HG03520 (cell line): ENCODE measurements around the gene KRTAP1-1.
"Not testable (repeated sequence)": the region's sequence is repeated elsewhere in the genome, so short reads cannot be mapped to it uniquely, and the experiment has no call there.

Experiments used
- ATAC-seq: cut with Tn5 transposase; IDR thresholded peaks from one replicate; pipeline ENCODE4 v1.9.1; 2021; ENCODE audit warnings: mild to moderate bottlenecking, moderate library complexity; ENCODE audit not compliant: unreplicated experiment

KRTAP1-1 gene

GRCh38 chr17:41013181-41013580 is 28.1 kb downstream of the KRTAP1-1 start:
- no peak for ATAC-seq

- no peak for ATAC-seq
These were observed 28.7 kb downstream of the KRTAP1-1 start for GRCh38 chr17:41012326-41013120.

- ATAC-seq: no peak
These were observed 30.8 kb downstream of the KRTAP1-1 start for GRCh38 chr17:41010441-41010840.

- ATAC-seq: no peak
These were observed 31.3 kb downstream of the KRTAP1-1 start for GRCh38 chr17:41009936-41010335.

GRCh38 chr17:41009301-41009760 is 31.9 kb downstream of the KRTAP1-1 start:
- ATAC-seq: no peak

GRCh38 chr17:41008811-41009210 is 32.4 kb downstream of the KRTAP1-1 start, which contains the start of gene KRTAP3-1:
TSS of gene KRTAP3-1 (minus strand) at chr17:41009128. CDS start at chr17:41009074, 54 bp downstream.
- no peak for ATAC-seq

GRCh38 chr17:41004397-41004796 is 36.9 kb downstream of the KRTAP1-1 start:
- ATAC-seq: no peak

GRCh38 chr17:41003926-41004325 is 37.3 kb downstream of the KRTAP1-1 start:
- no peak for ATAC-seq

- no peak for ATAC-seq
These were observed 38.4 kb downstream of the KRTAP1-1 start for GRCh38 chr17:41002814-41003213.

GRCh38 chr17:41001795-41002194 is 39.5 kb downstream of the KRTAP1-1 start:
- ATAC-seq: no peak

GRCh38 chr17:40999563-40999962 is 41.7 kb downstream of the KRTAP1-1 start, which contains the start of gene KRTAP3-2:
TSS of gene KRTAP3-2 (minus strand) at chr17:40999906. CDS start at chr17:40999853, 53 bp downstream.
- not testable (repeated sequence) for ATAC-seq

GRCh38 chr17:40997361-40997760 is 43.9 kb downstream of the KRTAP1-1 start:
- ATAC-seq: no peak

GRCh38 chr17:40996829-40997228 is 44.4 kb downstream of the KRTAP1-1 start:
- no peak for ATAC-seq

GRCh38 chr17:40995116-40995515 is 46.1 kb downstream of the KRTAP1-1 start:
- no peak for ATAC-seq

GRCh38 chr17:40993839-40994238 is 47.4 kb downstream of the KRTAP1-1 start, which contains the start of gene KRTAP3-3:
TSS of gene KRTAP3-3 (minus strand) at chr17:40994164. CDS start at chr17:40994097, 67 bp downstream.
- no peak for ATAC-seq

- ATAC-seq: no peak
These were observed 48.2 kb downstream of the KRTAP1-1 start for GRCh38 chr17:40993084-40993483.

GRCh38 chr17:40992666-40993065 is 48.6 kb downstream of the KRTAP1-1 start:
- no peak for ATAC-seq
